Ovary (tissue), 3 donors: Measurements from ENCODE around the gene ANKRD1.

Experiments used
- CTCF ChIP-seq, 3 donors: fragments of 450-650 bp in 2 of 3; fragments of 200-600 bp in 1 of 3; IDR thresholded peaks; one replicate each; pipeline versions ENCODE4 v1.5.1 to v1.8.0; 2016 to 2022; ENCODE audit warnings: antibody characterized with exemption in 3 of 3, mild to moderate bottlenecking in 1 of 3
- POLR2A ChIP-seq: fragments of 450-650 bp; IDR thresholded peaks from one replicate; pipeline ENCODE4 v1.6.1; 2017; ENCODE audit warnings: antibody characterized with exemption, mild to moderate bottlenecking, moderate library complexity
- donor health status: DM: no; HTN: no; CAD: no.

DNA sequence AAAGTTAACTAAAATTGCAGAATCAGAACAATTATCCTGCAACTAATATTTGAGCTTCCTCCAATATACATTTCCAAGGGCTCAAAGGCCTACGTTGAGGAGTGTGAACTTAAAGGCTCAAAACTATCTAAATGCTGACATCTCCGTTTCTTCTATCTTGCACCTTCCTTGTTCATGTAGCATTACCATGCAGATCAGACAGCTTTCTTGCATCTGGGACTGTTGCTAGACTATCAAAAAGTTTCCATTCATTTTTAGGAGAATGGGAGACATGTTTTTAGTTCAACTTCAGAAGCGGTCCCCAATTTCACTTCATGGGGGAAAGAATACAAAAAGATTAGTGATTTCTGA, 2.9 kb downstream of the ANKRD1 start:
- TF ChIP-seq CTCF (IDR thresholded peaks at IDR 0.05) (no peak), POLR2A (no peak)
